ENCODE measurements around the gene BID. TPM values are rescaled to one million over a fixed set of nuclear protein-coding genes. Genes with fewer than 3 reads are reported as not detected.
A peak's percentile ranks its signal among the peaks of the same experiment; 100 is the strongest.

The BID gene
- total RNA-seq, 1 experiment from 2014 or later, result 25.0 TPM

DNA sequence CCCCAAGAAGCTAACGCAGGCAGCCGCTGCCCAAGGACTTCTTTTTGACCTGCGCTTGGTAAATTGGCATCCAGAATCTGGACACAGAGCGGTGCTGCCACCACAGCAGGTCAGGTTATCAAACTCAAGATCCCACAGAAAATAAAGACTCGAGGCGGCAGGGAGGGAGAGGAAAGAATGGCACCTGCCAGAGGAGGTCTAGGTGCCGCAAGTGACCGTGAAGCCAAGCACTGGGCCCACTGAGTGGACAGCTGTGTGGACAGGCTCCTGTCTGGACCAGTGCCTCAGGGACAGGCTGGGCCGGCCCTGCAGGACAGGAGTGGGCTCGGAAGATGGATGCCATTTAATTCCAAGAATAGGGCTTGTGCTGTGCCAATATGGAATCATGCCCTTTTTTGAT is 27.4 kb downstream of the BID start:
- ChIA-PET POLR2A (no interaction called here), CTCF (no interaction called here)
- no peak overlapping the region for H3K4me3 Mint-ChIP-seq (ENCODE audit: unreplicated experiment)
- DNase-seq (ENCODE audit: unreplicated experiment), result no peak
- no peaks in the 10 kb centered on the region for H3K36me3 Mint-ChIP-seq (ENCODE audit: insufficient read depth, unreplicated experiment)
- intact Hi-C loops (cut with micrococcal nuclease), result no loop called here
- BruUV-seq (replicated peaks), result no TSS peak
- no peak overlapping the region for H3K27ac Mint-ChIP-seq (ENCODE audit: low read depth, unreplicated experiment)
- TF ChIP-seq CTCF (IDR thresholded peaks at IDR 0.05; ENCODE audit: unreplicated experiment), result no peak
- H3K4me1 Mint-ChIP-seq (ENCODE audit: insufficient read depth, unreplicated experiment), result no peaks in the 10 kb centered on the region
- H3K9me3 Mint-ChIP-seq (ENCODE audit: unreplicated experiment), result no peaks in the 10 kb centered on the region
- no peaks in the 10 kb centered on the region for H3K27me3 Mint-ChIP-seq (ENCODE audit: insufficient read depth, unreplicated experiment)

GRCh38 chr22:17744430-17744829 is 29.8 kb downstream of the BID start:
- H3K36me3 Mint-ChIP-seq (ENCODE audit: insufficient read depth, unreplicated experiment), result peaks cover 6% of the 10 kb centered on the region
- no TSS peak for BruUV-seq (replicated peaks)
- no peaks in the 10 kb centered on the region for H3K27me3 Mint-ChIP-seq (ENCODE audit: insufficient read depth, unreplicated experiment)
- no peaks in the 10 kb centered on the region for H3K9me3 Mint-ChIP-seq (ENCODE audit: unreplicated experiment)
- intact Hi-C loops (cut with micrococcal nuclease), result no loop called here
- no peak for DNase-seq (ENCODE audit: unreplicated experiment)
- no peak for TF ChIP-seq CTCF (IDR thresholded peaks at IDR 0.05; ENCODE audit: unreplicated experiment)
- ChIA-PET CTCF (interaction anchor here (0.6 to 5.2 kb wide), 7 partner anchors 12 to 313 kb away, joined by 3 to 49 read pairs (median 6); no protein-coding TSS in a partner anchor), POLR2A (interaction anchor here (0.6 to 0.9 kb wide), 3 partner anchors 14 to 160 kb away, joined by 3 to 4 read pairs (median 3); no protein-coding TSS in a partner anchor)
- no peak overlapping the region for H3K4me3 Mint-ChIP-seq (ENCODE audit: unreplicated experiment)
- H3K27ac Mint-ChIP-seq (ENCODE audit: low read depth, unreplicated experiment), result no peak overlapping the region
- H3K4me1 Mint-ChIP-seq (ENCODE audit: insufficient read depth, unreplicated experiment), result no peaks in the 10 kb centered on the region

DNA sequence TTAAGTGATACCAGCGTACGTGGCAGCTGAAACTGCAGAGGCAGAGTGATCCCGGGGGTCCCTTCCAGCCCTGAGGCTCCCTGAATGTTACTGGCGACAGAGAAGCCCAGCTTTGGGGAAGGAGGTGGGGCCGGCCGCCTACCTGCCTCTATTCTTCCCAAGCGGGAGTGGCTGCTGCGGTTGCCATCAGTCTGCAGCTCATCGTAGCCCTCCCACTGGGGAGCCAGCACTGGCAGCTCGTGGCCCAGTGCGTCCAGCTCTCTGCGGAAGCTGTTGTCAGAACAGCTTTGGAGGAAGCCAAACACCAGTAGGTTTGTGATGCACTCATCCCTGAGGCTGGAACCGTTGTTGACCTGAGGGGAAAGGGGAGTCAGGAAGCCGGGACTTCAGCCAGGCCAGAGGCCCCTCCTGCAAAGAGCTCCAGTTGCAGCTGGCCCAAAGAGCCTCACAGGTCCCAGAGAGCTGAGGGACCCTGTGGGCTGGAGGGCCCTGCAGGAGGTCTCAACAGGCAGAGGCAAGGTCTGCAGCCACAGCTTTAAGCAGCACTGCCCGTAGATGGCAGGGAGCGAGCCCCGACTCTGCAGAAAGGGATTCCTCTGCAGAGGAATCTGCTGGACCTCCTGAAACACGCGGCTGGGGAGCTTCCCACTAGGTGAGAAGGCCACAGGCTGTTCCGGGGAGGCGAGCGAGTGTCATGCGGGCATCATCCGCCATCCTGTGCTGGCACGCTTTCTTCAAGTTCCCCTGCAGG is 30.4 kb downstream of the BID start:
- no peak for DNase-seq (ENCODE audit: unreplicated experiment)
- intact Hi-C loops (cut with micrococcal nuclease), result loop anchor here (2.0 kb wide), 1 partner anchor 37 kb away; no protein-coding TSS in a partner anchor
- no peaks in the 10 kb centered on the region for H3K4me1 Mint-ChIP-seq (ENCODE audit: insufficient read depth, unreplicated experiment)
- H3K27ac Mint-ChIP-seq (ENCODE audit: low read depth, unreplicated experiment), result no peak overlapping the region
- ChIA-PET POLR2A (interaction anchor here (0.6 to 0.9 kb wide), 3 partner anchors 14 to 72 kb away, joined by 3 to 4 read pairs (median 3); no protein-coding TSS in a partner anchor), CTCF (interaction anchor here (0.6 to 5.2 kb wide), 16 partner anchors 12 to 362 kb away, joined by 3 to 49 read pairs (median 3); no protein-coding TSS in a partner anchor)
- no peak overlapping the region for H3K4me3 Mint-ChIP-seq (ENCODE audit: unreplicated experiment)
- no TSS peak for BruUV-seq (replicated peaks)
- peaks cover 6% of the 10 kb centered on the region for H3K36me3 Mint-ChIP-seq (ENCODE audit: insufficient read depth, unreplicated experiment)
- H3K9me3 Mint-ChIP-seq (ENCODE audit: unreplicated experiment), result no peaks in the 10 kb centered on the region
- no peaks in the 10 kb centered on the region for H3K27me3 Mint-ChIP-seq (ENCODE audit: insufficient read depth, unreplicated experiment)
- TF ChIP-seq CTCF (IDR thresholded peaks at IDR 0.05; ENCODE audit: unreplicated experiment), result no peak

DNA sequence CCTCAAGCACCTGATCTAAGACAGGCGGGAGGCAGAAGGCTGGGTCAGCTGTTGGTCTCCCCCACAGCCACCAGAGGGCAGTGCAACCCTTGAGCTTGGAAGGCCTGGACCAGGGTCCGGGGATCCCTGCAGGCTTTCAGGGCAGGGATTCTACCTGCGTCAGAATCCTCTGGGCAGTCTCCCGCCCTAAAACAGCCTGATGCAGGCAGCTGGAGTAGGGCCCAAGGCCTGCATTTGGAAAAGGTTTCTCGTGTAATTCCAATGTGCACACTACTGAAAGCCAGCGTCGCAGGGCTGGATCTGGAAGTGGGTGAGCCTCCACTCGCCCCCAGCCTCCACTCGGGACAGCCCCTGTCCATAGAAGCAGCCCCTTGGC is 31.8 kb downstream of the BID start:
- ChIA-PET POLR2A (interaction anchor here (0.7 kb wide), 1 partner anchor 278 kb away, joined by 3 read pairs; no protein-coding TSS in a partner anchor), CTCF (interaction anchor here (0.5 to 5.2 kb wide), 29 partner anchors 9 to 571 kb away, joined by 3 to 49 read pairs (median 4); no protein-coding TSS in a partner anchor)
- intact Hi-C loops (cut with micrococcal nuclease), result loop anchor here (1.0 to 2.0 kb wide), 2 partner anchors 38 to 184 kb away; no protein-coding TSS in a partner anchor

More for the DNA sequence above, 31.8 kb downstream of the BID start:
- Mint-ChIP-seq H3K36me3 (ENCODE audit: insufficient read depth, unreplicated experiment) (peaks cover 8% of the 10 kb centered on the region), H3K27ac (ENCODE audit: low read depth, unreplicated experiment) (no peak overlapping the region), H3K27me3 (ENCODE audit: insufficient read depth, unreplicated experiment) (no peaks in the 10 kb centered on the region), H3K9me3 (ENCODE audit: unreplicated experiment) (no peaks in the 10 kb centered on the region), H3K4me3 (ENCODE audit: unreplicated experiment) (no peak overlapping the region), H3K4me1 (ENCODE audit: insufficient read depth, unreplicated experiment) (no peaks in the 10 kb centered on the region)
- no TSS peak for BruUV-seq (replicated peaks)
- peak; percentile 82 for TF ChIP-seq CTCF (IDR thresholded peaks at IDR 0.05; ENCODE audit: unreplicated experiment)
- DNase-seq (ENCODE audit: unreplicated experiment), result peak; percentile 76
